HepG2 (cell line): ENCODE measurements around the gene SBK2. TPM values are rescaled to one million over a fixed set of nuclear protein-coding genes. Genes with fewer than 3 reads are reported as not detected.

ENCODE experiments used
- ATRX ChIP-seq: sonication (generic); formaldehyde crosslinking; IDR thresholded peaks from 2 replicates; pipeline ENCODE4 v1.4.0; 2020; ENCODE audit warnings: missing genetic modification reagents, borderline replicate concordance
- CBFB ChIP-seq: sonication (generic); formaldehyde crosslinking; IDR thresholded peaks from 2 replicates; pipeline ENCODE4 v1.4.0; 2020; ENCODE audit warnings: missing genetic modification reagents
- FOSL2 ChIP-seq: sonication (generic); formaldehyde crosslinking; IDR thresholded peaks from 2 replicates; pipeline ENCODE4 v1.4.0; 2020; ENCODE audit warnings: missing genetic modification reagents
- HDAC6 ChIP-seq: fragments of 200-600 bp; sonication (generic); IDR thresholded peaks from 2 replicates; pipeline ENCODE4 v1.7.0; 2017; ENCODE audit warnings: mild to moderate bottlenecking, antibody characterized with exemption, low read length, low read depth
- MYNN ChIP-seq: sonication (generic); formaldehyde crosslinking; IDR thresholded peaks from 2 replicates; pipeline ENCODE4 v1.4.0; 2020; ENCODE audit warnings: mild to moderate bottlenecking, low read depth, missing genetic modification reagents
- POLR2A ChIP-seq, 2 experiments: IDR thresholded peaks; 2 replicates each; pipeline ENCODE4 v1.6.1; 2011; ENCODE audit warnings: low read depth in 2 of 2, low read length in 2 of 2, mild to moderate bottlenecking in 1 of 2, moderate library complexity in 1 of 2; ENCODE audit not compliant: insufficient read depth in 1 of 2
- POLR2G ChIP-seq: fragments of 200-400 bp; formaldehyde crosslinking; IDR thresholded peaks from 2 replicates; pipeline ENCODE4 v1.6.1; 2018; ENCODE audit warnings: mild to moderate bottlenecking, low read depth, low read length, moderate library complexity
- RFX5 ChIP-seq: IDR thresholded peaks from 2 replicates; pipeline ENCODE4 v1.6.1; 2011; ENCODE audit warnings: low read depth, low read length, improper control_type of control experiment
- TCF7L2 ChIP-seq: IDR thresholded peaks from 2 replicates; pipeline ENCODE4 v1.6.1; 2011; ENCODE audit warnings: mild to moderate bottlenecking, low read depth, low read length, moderate library complexity
- ZNF280B ChIP-seq: sonication (generic); formaldehyde crosslinking; IDR thresholded peaks from 2 replicates; pipeline ENCODE4 v1.5.0; 2020; ENCODE audit warnings: missing genetic modification reagents, mild to moderate bottlenecking, borderline replicate concordance
- ZNF343 ChIP-seq: sonication (generic); formaldehyde crosslinking; IDR thresholded peaks from 2 replicates; pipeline ENCODE4 v1.4.0; 2020; ENCODE audit warnings: mild to moderate bottlenecking, missing genetic modification reagents
- ZNF407 ChIP-seq: sonication (generic); formaldehyde crosslinking; IDR thresholded peaks from one replicate; pipeline ENCODE4 v1.5.1; 2020; ENCODE audit warnings: mild to moderate bottlenecking, missing genetic modification reagents; ENCODE audit errors: not compliant biosample characterization
- ZNF503 ChIP-seq: sonication (generic); formaldehyde crosslinking; IDR thresholded peaks from 2 replicates; pipeline ENCODE4 v1.4.0; 2020; ENCODE audit warnings: missing genetic modification reagents
- ZXDC ChIP-seq: sonication (generic); formaldehyde crosslinking; IDR thresholded peaks from 2 replicates; pipeline ENCODE4 v1.5.0; 2020; ENCODE audit warnings: mild to moderate bottlenecking, missing genetic modification reagents
- polyA plus RNA-seq, 8 experiments: library from polyadenylated mRNA; depleted of rRNA in 3 of 8; stranded (reverse) in 7 of 8; unstranded in 1 of 8; fragments of >200 nt; fragmentation: Illumina TruSeq in 4 of 8; extraction: Trizol in 4 of 8; gene quantifications; 2 replicates each; pipeline versions ENCODE4 v1.2.1 to v1.2.3, GENCODE V29; 2011 to 2016; ENCODE audit warnings: low read depth in 4 of 8, missing spikeins in 1 of 8, mixed read lengths in 1 of 8; ENCODE audit not compliant: insufficient read depth in 1 of 8
- total RNA-seq, 5 experiments: library from RNA; depleted of rRNA; stranded (reverse); fragments of >200 nt; fragmentation: Illumina TruSeq; extraction: Trizol; gene quantifications; 2 replicates each; pipeline ENCODE4 v1.2.3, GENCODE V29; 2016; ENCODE audit warnings: low read depth in 1 of 5

Gene SBK2
- total and polyA plus RNA-seq, 2 of the 13 experiments (the other 11 are each of a cell fraction or from before 2014, with no cell fraction given), result 0.24 TPM; not detected in 1

GRCh38 chr19:55484593-55485438, 52.1 kb downstream of the SBK2 start, which contains the start of gene NAT14 (continued):
- TF ChIP-seq ZNF407 (CRISPR knock-in tag), result no peak
- peak; percentile 20; the same call in 1 of the 2 replicates for TF ChIP-seq FOSL2
- TF ChIP-seq TCF7L2, result no peak
- no peak for TF ChIP-seq ZXDC (CRISPR knock-in tag)
- no peak for TF ChIP-seq HDAC6
- TF ChIP-seq ZNF280B (CRISPR knock-in tag), result no peak
- TF ChIP-seq ATRX (CRISPR knock-in tag), result no peak
- no peak for TF ChIP-seq MYNN (CRISPR knock-in tag)
- TF ChIP-seq CBFB, result no peak
- 0 out of 2 replicates have a peak, but pooled peaks have one; percentile 39 for TF ChIP-seq RFX5
- peak in 1 of 2 experiments; percentile 57; a peak in 2 of 4 replicates for TF ChIP-seq POLR2A (IDR thresholded peaks at IDR 0.05; ENCODE audit: insufficient read depth in 1 of 2, low read depth in 2 of 2, low read length in 2 of 2)
- TF ChIP-seq POLR2G, result peak; percentile 69
- TF ChIP-seq ZNF503 (CRISPR knock-in tag), result no peak
- 0 out of 2 replicates have a peak, but pooled peaks have one; percentile 52 for TF ChIP-seq ZNF343 (CRISPR knock-in tag)
